Gastroesophageal sphincter (tissue), 4 donors: ENCODE measurements around the gene MRPL57. TPM values are rescaled to one million over a fixed set of nuclear protein-coding genes. Genes with fewer than 3 reads are reported as not detected.
"Not testable (repeated sequence)": the region's sequence is repeated elsewhere in the genome, so short reads cannot be mapped to it uniquely, and the experiment has no call there.

Experiments
- ATAC-seq: fragments of 150-250 bp; one replicate; pipeline ENCODE4 v1.9.1; 2016; ENCODE audit warnings: mild to moderate bottlenecking, moderate library complexity
- H3K27ac ChIP-seq, 4 donors: fragments of 200-600 bp; sonication (generic) in 3 of 4; 1 replicate in 3 of 4; 2 replicates in 1 of 4; pipeline ENCODE4 v1.5.1; 2016 to 2019
- H3K27me3 ChIP-seq: fragments of 200-600 bp; sonication (generic); one replicate; pipeline ENCODE4 v1.5.1; 2019
- H3K36me3 ChIP-seq, 2 donors: fragments of 200-600 bp; sonication (generic); one replicate each; pipeline ENCODE4 v1.5.1; 2019; ENCODE audit warnings: control low read depth in 1 of 2
- H3K4me1 ChIP-seq, 3 donors: fragments of 200-600 bp; sonication (generic); 1 replicate in 2 of 3; 2 replicates in 1 of 3; pipeline ENCODE4 v1.5.1; 2016 to 2019; ENCODE audit warnings: control low read depth in 2 of 3
- H3K4me3 ChIP-seq, 2 donors: fragments of 200-600 bp; sonication (generic); one replicate each; pipeline ENCODE4 v1.5.1; 2019; ENCODE audit warnings: mild to moderate bottlenecking in 1 of 2, moderate library complexity in 1 of 2
- H3K9me3 ChIP-seq, 3 donors: fragments of 200-600 bp; sonication (generic); one replicate each; pipeline ENCODE4 v1.5.1; 2017 to 2019; ENCODE audit warnings: control low read depth in 2 of 3
- CTCF ChIP-seq, 4 experiments: fragments of 200-600 bp in 2 of 4; fragments of 450-650 bp in 2 of 4; sonication (generic) in 1 of 4; IDR thresholded peaks; one replicate each; pipeline ENCODE4 v1.5.1; 2017 to 2019; ENCODE audit warnings: antibody characterized with exemption in 4 of 4, mild to moderate bottlenecking in 2 of 4, moderate library complexity in 2 of 4
- EP300 ChIP-seq: sonication (generic); formaldehyde crosslinking; IDR thresholded peaks from one replicate; pipeline ENCODE4 v1.6.1; 2017; ENCODE audit warnings: antibody characterized with exemption, mild to moderate bottlenecking
- POLR2A ChIP-seq, 2 donors: fragments of 450-650 bp; IDR thresholded peaks; one replicate each; pipeline ENCODE4 v1.6.1; 2017; ENCODE audit warnings: antibody characterized with exemption in 2 of 2, mild to moderate bottlenecking in 2 of 2, moderate library complexity in 1 of 2
- POLR2AphosphoS5 ChIP-seq: sonication (generic); formaldehyde crosslinking; IDR thresholded peaks from one replicate; pipeline ENCODE4 v1.6.1; 2017; ENCODE audit warnings: antibody characterized with exemption
- WGBS, 2 donors: methylation state at CpG; one replicate each; pipeline ENCODE4 v1.1.5; 2018; ENCODE audit warnings: low coverage in 1 of 2; 5-methylcytosine and 5-hydroxymethylcytosine counted together
- total RNA-seq, 4 donors: library from RNA; depleted of rRNA; stranded (reverse); fragments of >200 nt; gene quantifications; one replicate each; pipeline ENCODE4 v1.1.0, GENCODE V29; 2016

The MRPL57 gene
- total RNA-seq, 4 donors from 2014 or later: 19.8 to 50.3 (median 28.6) TPM

- H3K9me3 ChIP-seq: no peaks in the 10 kb centered on the region
- H3K27ac ChIP-seq: no peak overlapping the region
- peaks cover 0 to 37% of the 10 kb centered on the region in 2 donors for H3K36me3 ChIP-seq
- H3K4me3 ChIP-seq: no peak overlapping the region
- peaks cover 0 to 17% (median 2%) of the 10 kb centered on the region in 3 donors for H3K4me1 ChIP-seq
- TF ChIP-seq POLR2AphosphoS5 (no peak), POLR2A (IDR thresholded peaks at IDR 0.05) (no peak), CTCF (IDR thresholded peaks at IDR 0.05) (no peak), EP300 (no peak)
- 59 to 65% methylated on average over 5 of the region's 5 CpGs for WGBS, 2 donors
- H3K27me3 ChIP-seq: no peaks in the 10 kb centered on the region
- no peak for ATAC-seq
Observed at GRCh38 chr13:21148557-21149258, 27.8 kb upstream of the MRPL57 start.

DNA sequence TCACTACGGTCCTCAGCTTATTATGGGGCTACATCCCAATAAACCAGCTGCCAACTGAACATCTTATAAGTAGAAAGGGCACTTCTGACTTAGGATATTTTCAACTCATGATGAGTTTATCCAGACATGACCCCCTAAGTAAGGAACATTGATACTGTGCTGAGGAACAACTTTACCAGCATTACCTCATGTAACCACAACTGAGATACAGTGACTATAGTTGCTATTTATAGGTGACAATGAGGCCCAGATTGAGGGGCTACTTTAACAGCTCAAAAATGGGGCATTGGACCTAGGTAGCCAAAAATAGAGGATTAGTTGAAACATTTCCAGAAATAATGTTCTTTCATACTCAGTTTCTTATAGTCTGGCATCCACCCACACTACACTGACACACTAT, 26.9 kb upstream of the MRPL57 start:
- 42 to 57% methylated on average over 1 of the region's 1 CpG for WGBS, 2 donors
- TF ChIP-seq CTCF (IDR thresholded peaks at IDR 0.05) (no peak), EP300 (no peak), POLR2AphosphoS5 (no peak), POLR2A (IDR thresholded peaks at IDR 0.05) (no peak)
- no peak for ATAC-seq

GRCh38 chr13:21150013-21150412, 26.4 kb upstream of the MRPL57 start:
- no peaks in the 10 kb centered on the region for H3K9me3 ChIP-seq

More for the DNA sequence above, 26.9 kb upstream of the MRPL57 start:
- H3K4me3 ChIP-seq: no peak overlapping the region
- H3K27me3 ChIP-seq: no peaks in the 10 kb centered on the region
- no peaks in the 10 kb centered on the region for H3K9me3 ChIP-seq
- peaks cover 0 to 37% of the 10 kb centered on the region in 2 donors for H3K36me3 ChIP-seq
- H3K4me1 ChIP-seq: peaks cover 0 to 9% (median 0%) of the 10 kb centered on the region in 3 donors
- H3K27ac ChIP-seq: no peak overlapping the region

GRCh38 chr13:21152251-21152899, 24.1 kb upstream of the MRPL57 start:
- H3K36me3 ChIP-seq: peaks cover 0 to 16% of the 10 kb centered on the region in 2 donors
- no peak for ATAC-seq
- no peaks in the 10 kb centered on the region for H3K4me1 ChIP-seq
- no peak overlapping the region for H3K4me3 ChIP-seq
- WGBS, 2 donors: 73 to 92% methylated on average over 2 to 6 of the region's 8 CpGs
- TF ChIP-seq CTCF (IDR thresholded peaks at IDR 0.05) (no peak), POLR2AphosphoS5 (no peak), POLR2A (IDR thresholded peaks at IDR 0.05) (no peak), EP300 (no peak)
- H3K27ac ChIP-seq: no peak overlapping the region
- no peaks in the 10 kb centered on the region for H3K9me3 ChIP-seq
- no peaks in the 10 kb centered on the region for H3K27me3 ChIP-seq

More at GRCh38 chr13:21150013-21150412, 26.4 kb upstream of the MRPL57 start:
- TF ChIP-seq POLR2AphosphoS5 (no peak), EP300 (no peak), CTCF (IDR thresholded peaks at IDR 0.05) (no peak), POLR2A (IDR thresholded peaks at IDR 0.05) (no peak)
- Histone ChIP-seq H3K4me1 (peaks cover 0 to 6% (median 0%) of the 10 kb centered on the region in 3 donors), H3K27ac (no peak overlapping the region), H3K27me3 (no peaks in the 10 kb centered on the region), H3K36me3 (peaks cover 0 to 37% of the 10 kb centered on the region in 2 donors), H3K4me3 (no peak overlapping the region)
- WGBS, 2 donors: 47 to 67% methylated on average over 1 of the region's 1 CpG
- ATAC-seq: no peak

DNA sequence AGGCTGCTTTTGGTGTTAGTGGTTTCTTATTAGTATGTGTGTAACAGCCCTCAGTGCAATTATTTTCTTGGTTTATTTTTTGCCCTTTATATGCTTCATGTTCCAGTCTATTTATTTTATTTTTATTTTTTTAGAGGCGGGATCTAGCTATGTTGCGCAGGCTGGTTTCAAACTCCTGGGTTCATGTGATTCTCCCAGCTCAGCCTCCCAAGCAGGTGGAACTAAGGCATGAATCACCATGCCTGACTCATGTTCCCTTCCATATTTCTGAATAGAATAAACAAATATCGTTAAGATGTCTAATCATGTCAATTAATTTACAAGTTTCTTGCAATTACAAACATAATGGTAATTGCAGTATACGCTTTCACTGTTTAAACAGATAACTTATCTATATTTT, 11.8 kb upstream of the MRPL57 start:
- Histone ChIP-seq H3K36me3 (no peaks in the 10 kb centered on the region), H3K27me3 (no peaks in the 10 kb centered on the region), H3K27ac (no peak overlapping the region), H3K9me3 (no peaks in the 10 kb centered on the region), H3K4me1 (no peaks in the 10 kb centered on the region), H3K4me3 (no peak overlapping the region)
- 83 to 97% methylated on average over 2 to 4 of the region's 4 CpGs for WGBS, 2 donors
- no peak for TF ChIP-seq POLR2A (IDR thresholded peaks at IDR 0.05)
- no peak for TF ChIP-seq CTCF (IDR thresholded peaks at IDR 0.05)
- TF ChIP-seq POLR2AphosphoS5: no peak
- no peak for TF ChIP-seq EP300
- ATAC-seq: no peak

DNA sequence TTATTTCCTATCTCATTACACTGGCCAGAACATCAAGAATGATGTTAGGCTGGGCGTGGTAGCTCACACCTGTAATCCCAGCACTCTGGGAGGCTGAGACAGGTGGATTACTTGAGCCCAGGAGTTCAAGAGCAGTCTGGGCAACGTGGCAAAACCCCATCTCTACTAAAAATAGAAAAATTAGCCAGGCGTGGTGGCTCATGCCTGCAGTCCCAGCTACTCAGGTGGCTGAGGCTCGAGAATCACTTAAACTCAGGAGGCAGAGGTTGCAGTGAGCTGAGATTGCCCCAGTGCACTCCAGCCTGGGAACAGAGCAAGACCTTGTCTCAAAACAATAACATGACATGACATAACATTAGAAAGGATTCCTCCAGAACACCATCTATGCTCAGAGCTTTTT, 10.9 kb upstream of the MRPL57 start:
- not testable (repeated sequence) for ATAC-seq, H3K36me3 ChIP-seq, H3K4me3 ChIP-seq, H3K4me1 ChIP-seq, H3K27ac ChIP-seq, H3K9me3 ChIP-seq, H3K27me3 ChIP-seq
- 90% methylated on average over 1 to 4 of the region's 4 CpGs for WGBS, 2 donors
